OCI-M2 (cell line): ENCODE measurements around the gene CORO2A.
"Not testable (repeated sequence)": the region's sequence is repeated elsewhere in the genome, so short reads cannot be mapped to it uniquely, and the experiment has no call there.

Experiments
- DNase-seq: peaks from one replicate; lab custom pipeline; 2025; ENCODE audit not compliant: unreplicated experiment; lab: John Stamatoyannopoulos, UW

CORO2A gene

GRCh38 chr9:98117984-98118639, 74.3 kb downstream of the CORO2A start:
- DNase-seq: no peak

- DNase-seq: not testable (repeated sequence)
These were observed 75.3 kb downstream of the CORO2A start for GRCh38 chr9:98117097-98117496.

GRCh38 chr9:98109052-98109451, 83.4 kb downstream of the CORO2A start:
- DNase-seq: no peak

- DNase-seq: no peak
These were observed 83.9 kb downstream of the CORO2A start for GRCh38 chr9:98108531-98109031.

- DNase-seq: no peak
These were observed 84.5 kb downstream of the CORO2A start for GRCh38 chr9:98107926-98108325.

- DNase-seq: no peak
These were observed 87.4 kb downstream of the CORO2A start for GRCh38 chr9:98105006-98105405.

- DNase-seq: no peak
These were observed 88.0 kb downstream of the CORO2A start for GRCh38 chr9:98104445-98104881.

- no peak for DNase-seq
These were observed 90.6 kb downstream of the CORO2A start for GRCh38 chr9:98101868-98102273.

- no peak for DNase-seq
These were observed 91.0 kb downstream of the CORO2A start for GRCh38 chr9:98101416-98101815.

GRCh38 chr9:98100456-98100855, 92.0 kb downstream of the CORO2A start:
- DNase-seq: no peak

GRCh38 chr9:98099898-98100297, 92.5 kb downstream of the CORO2A start:
- no peak for DNase-seq

GRCh38 chr9:98099346-98099745, 93.1 kb downstream of the CORO2A start:
- DNase-seq: no peak

GRCh38 chr9:98097836-98098235, 94.6 kb downstream of the CORO2A start:
- DNase-seq: no peak

GRCh38 chr9:98096091-98096490, 96.3 kb downstream of the CORO2A start:
- DNase-seq: no peak

GRCh38 chr9:98095401-98095800, 97.0 kb downstream of the CORO2A start:
- no peak for DNase-seq

GRCh38 chr9:98094851-98095250, 97.6 kb downstream of the CORO2A start:
- no peak for DNase-seq

- no peak for DNase-seq
These were observed 98.1 kb downstream of the CORO2A start for GRCh38 chr9:98094316-98094715.

GRCh38 chr9:98092613-98092931, 99.9 kb downstream of the CORO2A start:
- no peak for DNase-seq

- DNase-seq: no peak
These were observed 100.5 kb downstream of the CORO2A start for GRCh38 chr9:98091735-98092612.

- not testable (repeated sequence) for DNase-seq
These were observed 101.8 kb downstream of the CORO2A start for GRCh38 chr9:98090674-98091073.

- DNase-seq: no peak
These were observed 104.8 kb downstream of the CORO2A start for GRCh38 chr9:98087420-98088354.
